A549 (cell line): ENCODE measurements around the gene CLK2. TPM values are rescaled to one million over a fixed set of nuclear protein-coding genes. Genes with fewer than 3 reads are reported as not detected.

Experiments
- ATAC-seq, 2 experiments: fragments of 200-7000 bp in 1 of 2; fragments of >200 bp in 1 of 2; cut with Nextera tagmentation in 1 of 2; cut with Tn5 transposase in 1 of 2; 3 replicates each; pipeline versions ENCODE4 v1.8.0 to v1.9.1; 2018 to 2020; ENCODE audit warnings: mild to moderate bottlenecking in 1 of 2, moderate library complexity in 1 of 2
- CTCF ChIA-PET: fragments of 300-600 bp; sonication (Branson Sonifier 250); formaldehyde crosslinking; extraction: SDS; loops from one replicate; lab custom pipeline; 2021; ENCODE audit warnings: antibody characterized with exemption, inconsistent platforms; lab: Yijun Ruan, JAX
- POLR2A ChIA-PET: fragments of 350-600 bp; formaldehyde crosslinking; extraction: SDS; loops from one replicate; lab custom pipeline; 2021; ENCODE audit warnings: antibody characterized with exemption, inconsistent platforms; lab: Yijun Ruan, JAX
- DNase-seq, 2 experiments: peaks; one replicate each; pipeline versions ENCODE4 v3.0.0 to v3.0.0-alpha.2; 2011 to 2016; ENCODE audit warnings: low read depth in 1 of 2, low spot score in 1 of 2
- FAIRE-seq: peaks from 2 replicates; lab custom pipeline; 2011; peaks lifted over from hg19 to GRCh38; lab: Jason Lieb, UNC
- H3K27ac ChIP-seq, 2 experiments: fragments of >200 bp; sonication (Bioruptor Twin); formaldehyde crosslinking; 3 replicates each; pipeline ENCODE4 v1.5.1; 2016 to 2017
- H3K4me1 ChIP-seq: fragments of >200 bp; sonication (Bioruptor Twin); formaldehyde crosslinking; 3 replicates; pipeline ENCODE4 v1.6.1; 2016
- H3K4me2 ChIP-seq: fragments of >200 bp; sonication (Bioruptor Twin); formaldehyde crosslinking; 3 replicates; pipeline ENCODE4 v1.6.1; 2016
- H3K4me3 ChIP-seq: fragments of >200 bp; sonication (Bioruptor Twin); formaldehyde crosslinking; 3 replicates; pipeline ENCODE4 v1.5.1; 2016
- H3K9me3 ChIP-seq: fragments of >200 bp; sonication (Bioruptor Twin); formaldehyde crosslinking; 3 replicates; pipeline ENCODE4 v1.6.1; 2016
- EHF ChIP-seq: fragments of 250-450 bp; sonication (Bioruptor Pico); IDR thresholded peaks from 2 replicates; pipeline ENCODE4 v1.5.0; 2020; ENCODE audit warnings: mild to moderate bottlenecking
- EP300 ChIP-seq, 2 experiments: fragments of >200 bp; sonication (Bioruptor Twin); formaldehyde crosslinking; IDR thresholded peaks; 2 replicates in 1 of 2; 3 replicates in 1 of 2; pipeline ENCODE4 v1.6.1; 2016 to 2017
- FOSB ChIP-seq: fragments of 250-450 bp; sonication (Bioruptor Pico); IDR thresholded peaks from 2 replicates; pipeline ENCODE4 v1.5.0; 2020; ENCODE audit warnings: mild to moderate bottlenecking, moderate library complexity
- HOXA7 ChIP-seq: fragments of 250-450 bp; sonication (Bioruptor Pico); IDR thresholded peaks from 2 replicates; pipeline ENCODE4 v1.5.0; 2020; ENCODE audit warnings: mild to moderate bottlenecking, moderate library complexity
- HOXB5 ChIP-seq: fragments of 250-450 bp; sonication (Bioruptor Pico); IDR thresholded peaks from 2 replicates; pipeline ENCODE4 v1.5.0; 2020; ENCODE audit warnings: mild to moderate bottlenecking, moderate library complexity
- JUNB ChIP-seq: fragments of >200 bp; sonication (Bioruptor Twin); formaldehyde crosslinking; IDR thresholded peaks from 2 replicates; pipeline ENCODE4 v1.6.1; 2016
- KDM1A ChIP-seq: fragments of 200-600 bp; sonication (generic); IDR thresholded peaks from 2 replicates; pipeline ENCODE4 v1.6.1; 2016; ENCODE audit warnings: low read depth, mild to moderate bottlenecking
- KDM5A ChIP-seq: fragments of 200-600 bp; sonication (generic); IDR thresholded peaks from 2 replicates; pipeline ENCODE4 v1.6.1; 2016; ENCODE audit warnings: antibody characterized with exemption, mild to moderate bottlenecking
- MAFK ChIP-seq: fragments of 450-650 bp; IDR thresholded peaks from 2 replicates; pipeline ENCODE4 v1.6.1; 2014; ENCODE audit not compliant: partially characterized antibody
- MAZ ChIP-seq: fragments of 150-350 bp; IDR thresholded peaks from 2 replicates; pipeline ENCODE4 v1.6.1; 2014; ENCODE audit warnings: antibody characterized with exemption, low read depth, low read length, borderline replicate concordance
- RAD21 ChIP-seq, 2 experiments: fragments of >200 bp in 1 of 2; sonication (Bioruptor Twin) in 1 of 2; formaldehyde crosslinking in 1 of 2; IDR thresholded peaks in 1 of 2; conservative IDR thresholded peaks in 1 of 2; 2 replicates in 1 of 2; 3 replicates in 1 of 2; pipeline ENCODE4 v1.6.1; 2012 to 2018; ENCODE audit warnings: inconsistent platforms in 1 of 2
- RARB ChIP-seq: fragments of 250-450 bp; sonication (Bioruptor Pico); IDR thresholded peaks from 2 replicates; pipeline ENCODE4 v1.8.0; 2021; ENCODE audit warnings: mild to moderate bottlenecking, moderate library complexity
- SREBF2 ChIP-seq: fragments of 450-650 bp; IDR thresholded peaks from 2 replicates; pipeline ENCODE4 v1.6.1; 2014; ENCODE audit warnings: mild to moderate bottlenecking, moderate library complexity
- ZSCAN20 ChIP-seq: fragments of 250-450 bp; sonication (Bioruptor Pico); IDR thresholded peaks from 2 replicates; pipeline ENCODE4 v1.8.0; 2022; ENCODE audit warnings: mild to moderate bottlenecking, moderate library complexity
- WGBS: methylation state at CpG from one replicate; pipeline ENCODE4 v1.1.6; 2017; ENCODE audit errors: missing lambda C conversion rate; 5-methylcytosine and 5-hydroxymethylcytosine counted together
- polyA plus RNA-seq, 4 experiments: library from polyadenylated mRNA; depleted of rRNA in 3 of 4; stranded (reverse); fragments of >200 nt; fragmentation: RNase III in 1 of 4; extraction: RNeasy Plus Mini Kit Qiagen cat#74134 plus additional on column Dnase treatment in 1 of 4; gene quantifications; 2 replicates in 3 of 4; 3 replicates in 1 of 4; pipeline ENCODE4 v1.2.3, GENCODE V29; 2011 to 2017
- TF ChIP-seq, protein P1 (sequence below): IDR thresholded peaks from 2 replicates; pipeline ENCODE4 v1.6.1; 2012; ENCODE audit warnings: low read depth, borderline replicate concordance
- TF ChIP-seq, protein P2 (sequence below): fragments of 200-600 bp; sonication (generic); IDR thresholded peaks from 2 replicates; pipeline ENCODE4 v1.6.1; 2016; ENCODE audit warnings: antibody characterized with exemption, mild to moderate bottlenecking, moderate library complexity
- TF ChIP-seq, protein P3 (sequence below): fragments of >200 bp; sonication (Bioruptor Twin); formaldehyde crosslinking; IDR thresholded peaks from 3 replicates; pipeline ENCODE4 v1.6.1; 2016
- TF ChIP-seq, protein P4 (sequence below): fragments of 150-350 bp; IDR thresholded peaks from 2 replicates; pipeline ENCODE4 v1.6.1; 2014; ENCODE audit warnings: low read depth, mild to moderate bottlenecking, low read length
- TF ChIP-seq, protein P5 (sequence below): IDR thresholded peaks from 2 replicates; pipeline ENCODE4 v1.6.1; 2012
- TF ChIP-seq, protein P6 (sequence below): fragments of 450-650 bp; IDR thresholded peaks from 2 replicates; pipeline ENCODE4 v1.6.1; 2014; ENCODE audit warnings: antibody characterized with exemption

CLK2 gene
- polyA plus RNA-seq, 2 of the 4 experiments (the other 2 are of a cell fraction): 37.9 to 45.7 TPM

GRCh38 chr1:155226910-155227260 lies 46.4 kb downstream of the CLK2 start:
- Histone ChIP-seq H3K27ac (peak overlapping the region; percentile 88 to 90), H3K4me3 (peak overlapping the region; percentile 57), H3K9me3 (no peaks in the 10 kb centered on the region), H3K4me1 (peaks cover 43% of the 10 kb centered on the region), H3K4me2 (peak overlapping the region; percentile 84)
- no peak for FAIRE-seq
- ChIA-PET CTCF (interaction anchor here (0.6 to 6.6 kb wide), 14 partner anchors 11 to 482 kb away, joined by 3 to 96 read pairs (median 5); partner anchors contain the start of genes KRTCAP2, MTX1, THBS3 and TRIM46), POLR2A (interaction anchor here (0.7 to 1.8 kb wide), 4 partner anchors 18 to 54 kb away, joined by 3 to 12 read pairs (median 4); partner anchors contain the start of gene KRTCAP2)
- peak; percentile 70 to 72 for ATAC-seq
- DNase-seq: peak; percentile 52 to 73
- TF ChIP-seq, protein P1, sequence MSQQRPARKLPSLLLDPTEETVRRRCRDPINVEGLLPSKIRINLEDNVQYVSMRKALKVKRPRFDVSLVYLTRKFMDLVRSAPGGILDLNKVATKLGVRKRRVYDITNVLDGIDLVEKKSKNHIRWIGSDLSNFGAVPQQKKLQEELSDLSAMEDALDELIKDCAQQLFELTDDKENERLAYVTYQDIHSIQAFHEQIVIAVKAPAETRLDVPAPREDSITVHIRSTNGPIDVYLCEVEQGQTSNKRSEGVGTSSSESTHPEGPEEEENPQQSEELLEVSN: peak; percentile 90
- TF ChIP-seq SREBF2 (no peak), MAFK (no peak), JUNB (no peak), KDM5A (peak; percentile 76), ZSCAN20 (CRISPR knock-in tag) (no peak), FOSB (CRISPR knock-in tag) (no peak), MAZ (0 out of 2 replicates have a peak, but pooled peaks have one; percentile 2), EP300 (IDR thresholded peaks at IDR 0.05) (no peak), KDM1A (0 out of 2 replicates have a peak, but pooled peaks have one; percentile 21), EHF (CRISPR knock-in tag) (no peak), RAD21 (conservative IDR thresholded peaks at IDR 0.05 in 1 of 2, IDR thresholded peaks at IDR 0.05 in 1 of 2) (no peak), HOXA7 (CRISPR knock-in tag) (peak; percentile 42; the same call in 1 of the 2 replicates), RARB (no peak), HOXB5 (no peak)
- TF ChIP-seq, protein P2, sequence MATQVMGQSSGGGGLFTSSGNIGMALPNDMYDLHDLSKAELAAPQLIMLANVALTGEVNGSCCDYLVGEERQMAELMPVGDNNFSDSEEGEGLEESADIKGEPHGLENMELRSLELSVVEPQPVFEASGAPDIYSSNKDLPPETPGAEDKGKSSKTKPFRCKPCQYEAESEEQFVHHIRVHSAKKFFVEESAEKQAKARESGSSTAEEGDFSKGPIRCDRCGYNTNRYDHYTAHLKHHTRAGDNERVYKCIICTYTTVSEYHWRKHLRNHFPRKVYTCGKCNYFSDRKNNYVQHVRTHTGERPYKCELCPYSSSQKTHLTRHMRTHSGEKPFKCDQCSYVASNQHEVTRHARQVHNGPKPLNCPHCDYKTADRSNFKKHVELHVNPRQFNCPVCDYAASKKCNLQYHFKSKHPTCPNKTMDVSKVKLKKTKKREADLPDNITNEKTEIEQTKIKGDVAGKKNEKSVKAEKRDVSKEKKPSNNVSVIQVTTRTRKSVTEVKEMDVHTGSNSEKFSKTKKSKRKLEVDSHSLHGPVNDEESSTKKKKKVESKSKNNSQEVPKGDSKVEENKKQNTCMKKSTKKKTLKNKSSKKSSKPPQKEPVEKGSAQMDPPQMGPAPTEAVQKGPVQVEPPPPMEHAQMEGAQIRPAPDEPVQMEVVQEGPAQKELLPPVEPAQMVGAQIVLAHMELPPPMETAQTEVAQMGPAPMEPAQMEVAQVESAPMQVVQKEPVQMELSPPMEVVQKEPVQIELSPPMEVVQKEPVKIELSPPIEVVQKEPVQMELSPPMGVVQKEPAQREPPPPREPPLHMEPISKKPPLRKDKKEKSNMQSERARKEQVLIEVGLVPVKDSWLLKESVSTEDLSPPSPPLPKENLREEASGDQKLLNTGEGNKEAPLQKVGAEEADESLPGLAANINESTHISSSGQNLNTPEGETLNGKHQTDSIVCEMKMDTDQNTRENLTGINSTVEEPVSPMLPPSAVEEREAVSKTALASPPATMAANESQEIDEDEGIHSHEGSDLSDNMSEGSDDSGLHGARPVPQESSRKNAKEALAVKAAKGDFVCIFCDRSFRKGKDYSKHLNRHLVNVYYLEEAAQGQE: peak; percentile 54
- TF ChIP-seq, protein P3, sequence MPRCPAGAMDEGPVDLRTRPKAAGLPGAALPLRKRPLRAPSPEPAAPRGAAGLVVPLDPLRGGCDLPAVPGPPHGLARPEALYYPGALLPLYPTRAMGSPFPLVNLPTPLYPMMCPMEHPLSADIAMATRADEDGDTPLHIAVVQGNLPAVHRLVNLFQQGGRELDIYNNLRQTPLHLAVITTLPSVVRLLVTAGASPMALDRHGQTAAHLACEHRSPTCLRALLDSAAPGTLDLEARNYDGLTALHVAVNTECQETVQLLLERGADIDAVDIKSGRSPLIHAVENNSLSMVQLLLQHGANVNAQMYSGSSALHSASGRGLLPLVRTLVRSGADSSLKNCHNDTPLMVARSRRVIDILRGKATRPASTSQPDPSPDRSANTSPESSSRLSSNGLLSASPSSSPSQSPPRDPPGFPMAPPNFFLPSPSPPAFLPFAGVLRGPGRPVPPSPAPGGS: no peak
- TF ChIP-seq, protein P4, sequence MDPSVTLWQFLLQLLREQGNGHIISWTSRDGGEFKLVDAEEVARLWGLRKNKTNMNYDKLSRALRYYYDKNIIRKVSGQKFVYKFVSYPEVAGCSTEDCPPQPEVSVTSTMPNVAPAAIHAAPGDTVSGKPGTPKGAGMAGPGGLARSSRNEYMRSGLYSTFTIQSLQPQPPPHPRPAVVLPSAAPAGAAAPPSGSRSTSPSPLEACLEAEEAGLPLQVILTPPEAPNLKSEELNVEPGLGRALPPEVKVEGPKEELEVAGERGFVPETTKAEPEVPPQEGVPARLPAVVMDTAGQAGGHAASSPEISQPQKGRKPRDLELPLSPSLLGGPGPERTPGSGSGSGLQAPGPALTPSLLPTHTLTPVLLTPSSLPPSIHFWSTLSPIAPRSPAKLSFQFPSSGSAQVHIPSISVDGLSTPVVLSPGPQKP: no peak
- TF ChIP-seq, protein P5, sequence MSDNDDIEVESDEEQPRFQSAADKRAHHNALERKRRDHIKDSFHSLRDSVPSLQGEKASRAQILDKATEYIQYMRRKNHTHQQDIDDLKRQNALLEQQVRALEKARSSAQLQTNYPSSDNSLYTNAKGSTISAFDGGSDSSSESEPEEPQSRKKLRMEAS: peak; percentile 90
- TF ChIP-seq, protein P6, sequence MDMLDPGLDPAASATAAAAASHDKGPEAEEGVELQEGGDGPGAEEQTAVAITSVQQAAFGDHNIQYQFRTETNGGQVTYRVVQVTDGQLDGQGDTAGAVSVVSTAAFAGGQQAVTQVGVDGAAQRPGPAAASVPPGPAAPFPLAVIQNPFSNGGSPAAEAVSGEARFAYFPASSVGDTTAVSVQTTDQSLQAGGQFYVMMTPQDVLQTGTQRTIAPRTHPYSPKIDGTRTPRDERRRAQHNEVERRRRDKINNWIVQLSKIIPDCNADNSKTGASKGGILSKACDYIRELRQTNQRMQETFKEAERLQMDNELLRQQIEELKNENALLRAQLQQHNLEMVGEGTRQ: no peak
- WGBS: 1% methylated on average over 19 of the region's 19 CpGs
